CD4-positive, alpha-beta T cell treated with Interferon gamma for 1 hour (primary cell): ENCODE results near the gene SPINT2.
"Not testable (repeated sequence)": the region's sequence is repeated elsewhere in the genome, so short reads cannot be mapped to it uniquely, and the experiment has no call there.

ENCODE experiments used
- DNase-seq: peaks from one replicate; pipeline ENCODE4 v3.0.0-alpha.2; 2020

SPINT2 gene

DNA sequence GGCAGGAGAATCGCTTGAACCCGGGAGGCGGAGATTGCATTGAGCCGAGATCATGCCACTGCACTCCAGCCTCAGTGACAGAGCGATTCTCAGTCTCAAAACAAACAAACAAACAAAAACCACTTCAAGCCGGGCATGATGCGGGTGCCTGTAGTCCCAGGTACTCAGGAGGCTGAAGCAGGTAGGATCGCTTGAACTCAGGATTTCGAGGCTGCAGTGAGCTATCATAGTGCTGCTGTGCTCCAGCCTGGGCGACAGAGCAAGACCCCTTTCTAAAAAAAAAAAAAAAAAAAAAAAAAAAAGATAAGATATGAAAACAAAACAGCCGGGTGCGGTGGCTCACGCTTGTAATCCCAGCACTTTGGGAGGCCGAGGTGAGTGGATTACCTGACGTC is 21.1 kb upstream of the SPINT2 start:
- no peak for DNase-seq

DNA sequence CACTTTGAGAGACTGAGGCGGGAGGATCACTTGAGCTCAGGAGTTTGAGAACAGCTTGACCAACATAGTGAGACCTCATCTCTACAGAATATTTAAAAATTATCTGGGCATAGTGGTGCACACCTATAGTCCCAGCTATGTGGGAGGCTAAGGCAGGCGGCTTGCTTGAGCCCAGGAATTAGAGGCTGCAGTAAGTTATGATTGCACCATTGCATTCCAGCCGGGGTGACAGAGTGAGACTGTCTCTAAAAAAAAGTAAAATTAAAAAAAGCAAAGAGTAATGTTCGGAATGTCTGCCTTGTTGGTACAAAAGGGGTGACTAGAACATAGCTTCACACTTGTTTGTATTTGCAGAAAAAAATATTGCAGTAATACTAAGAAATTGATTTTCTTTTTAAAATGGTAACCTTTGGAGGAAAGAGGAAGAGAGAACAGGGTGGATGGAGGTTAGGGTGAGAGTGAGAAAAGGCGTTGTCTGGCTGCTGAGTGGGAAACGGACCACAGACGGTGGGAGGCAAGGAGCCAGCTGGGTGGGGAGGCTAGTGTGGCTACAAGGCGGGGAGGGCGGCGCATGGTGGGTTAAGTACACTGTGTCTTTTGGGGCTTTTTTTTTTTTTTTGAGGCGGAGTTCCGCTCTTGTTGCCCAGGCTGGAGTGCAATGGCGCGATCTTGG is 18.4 kb upstream of the SPINT2 start:
- no peak for DNase-seq

DNA sequence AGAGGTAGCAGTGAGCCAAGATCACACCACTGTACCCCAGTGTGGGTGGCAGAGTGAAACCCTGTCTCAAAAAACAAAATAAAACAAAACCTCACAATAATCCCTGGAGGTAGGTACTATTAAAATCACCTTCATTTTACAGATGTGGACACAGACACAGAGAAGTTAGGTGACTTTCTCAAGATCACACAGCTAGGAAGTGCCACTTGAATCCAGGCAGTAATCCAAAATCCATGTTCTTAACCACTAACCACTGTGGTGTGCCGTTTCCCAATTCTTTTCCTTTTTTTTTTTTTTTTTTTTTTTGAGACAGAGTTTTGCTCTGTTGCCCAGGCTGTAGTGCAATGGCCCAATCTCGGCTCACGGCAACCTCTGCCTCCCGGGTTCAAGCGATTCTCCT is 17.2 kb upstream of the SPINT2 start:
- no peak for DNase-seq

DNA sequence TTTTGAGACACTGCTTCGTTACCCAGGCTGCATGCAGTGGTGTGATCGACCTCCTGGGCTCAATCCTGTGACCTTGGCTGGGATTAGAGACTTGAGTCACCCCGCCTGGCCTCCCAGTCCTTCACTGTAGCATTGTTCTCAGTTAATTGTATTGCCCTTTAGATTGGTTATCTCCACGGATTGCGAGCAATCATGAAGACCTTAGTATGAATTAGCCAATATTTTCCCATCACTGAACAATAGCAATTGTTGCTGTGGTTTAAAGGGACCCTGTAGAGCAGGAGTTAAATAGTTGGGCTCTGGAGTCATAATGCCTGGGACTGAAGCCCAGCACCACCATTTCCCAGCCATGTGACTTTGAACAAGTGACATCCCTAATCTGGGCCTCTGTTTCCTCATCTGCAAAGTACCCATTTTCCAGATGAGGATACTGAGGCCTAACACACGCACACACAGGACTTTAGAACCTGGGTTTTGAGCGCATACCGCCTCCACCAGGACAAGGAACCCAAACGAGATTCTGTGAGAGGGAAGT is 16.6 kb upstream of the SPINT2 start:
- no peak for DNase-seq

DNA sequence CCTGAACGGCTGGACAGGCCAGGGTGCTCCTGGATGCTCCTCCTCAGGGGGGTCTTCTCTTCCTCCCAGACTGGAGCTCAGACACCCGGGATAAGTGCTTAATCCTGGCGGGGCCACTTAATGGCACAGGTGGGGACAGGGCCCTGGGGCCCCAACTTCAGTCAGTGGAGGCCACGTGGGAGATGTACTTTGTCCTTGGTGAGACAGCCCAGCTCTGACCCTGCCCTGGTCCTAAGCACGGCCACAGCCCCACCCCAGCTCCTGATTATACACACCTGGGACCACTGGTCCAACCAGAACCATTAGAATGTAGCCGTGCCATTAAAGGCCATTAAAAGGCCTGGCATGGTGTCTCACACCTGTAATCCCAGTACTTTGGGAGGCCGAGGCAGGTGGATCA is 16.0 kb upstream of the SPINT2 start:
- DNase-seq, result no peak

DNA sequence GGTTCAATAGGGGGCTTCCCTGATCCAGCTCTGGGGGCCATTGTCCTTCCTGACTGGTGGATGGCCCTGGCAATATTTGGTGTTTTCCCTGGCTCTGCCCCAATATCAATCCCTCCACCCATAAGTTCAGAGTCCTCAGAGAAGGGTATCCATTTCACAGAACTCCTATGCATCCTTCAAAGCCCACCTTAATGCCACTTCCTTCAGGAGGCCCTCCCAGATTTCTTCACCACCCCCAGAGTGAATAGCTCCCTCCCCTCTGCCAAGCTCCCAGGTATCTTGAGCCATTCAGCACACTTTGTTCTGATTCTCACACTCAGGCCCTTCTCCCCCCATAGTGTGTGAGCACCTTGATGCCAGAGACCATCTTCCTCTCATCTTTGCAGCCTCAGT is 13.9 kb upstream of the SPINT2 start:
- DNase-seq, result no peak

DNA sequence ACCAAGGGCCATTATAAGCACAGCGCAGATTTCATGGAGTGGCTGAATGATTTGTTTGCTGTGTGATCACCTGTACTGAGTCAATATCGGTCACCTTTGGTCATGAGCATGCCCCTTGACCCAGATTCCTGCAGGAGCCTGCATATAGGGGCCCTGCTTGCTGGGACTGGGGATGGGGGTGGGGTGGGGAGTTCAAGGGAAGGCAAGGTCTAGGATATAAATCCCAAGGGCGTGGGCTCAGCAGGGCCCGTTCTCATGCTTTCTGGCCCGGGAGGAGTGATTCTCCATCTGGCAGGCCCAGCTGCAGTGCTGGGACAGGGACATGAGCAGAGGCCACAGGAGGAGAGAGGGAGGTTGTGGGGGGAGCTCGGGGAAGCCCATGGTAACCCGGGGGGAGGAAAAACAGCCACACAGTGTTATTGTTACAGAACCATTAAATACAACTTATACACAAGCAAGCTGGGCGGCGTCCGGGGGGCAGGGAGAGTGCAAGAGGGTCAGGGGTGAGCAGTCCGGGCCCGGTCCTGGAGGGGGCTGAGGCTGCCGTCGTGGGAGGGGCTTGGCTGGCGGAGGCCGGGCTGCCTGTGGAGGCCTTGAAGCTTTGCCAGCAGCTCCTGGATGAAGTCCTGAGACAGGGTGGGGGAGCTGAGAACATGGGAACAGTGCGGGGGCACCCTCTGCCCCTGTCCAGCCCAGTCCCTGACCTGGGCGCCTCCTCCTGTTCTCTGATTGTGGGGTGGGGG is 13.4 kb upstream of the SPINT2 start:
- no peak for DNase-seq

DNA sequence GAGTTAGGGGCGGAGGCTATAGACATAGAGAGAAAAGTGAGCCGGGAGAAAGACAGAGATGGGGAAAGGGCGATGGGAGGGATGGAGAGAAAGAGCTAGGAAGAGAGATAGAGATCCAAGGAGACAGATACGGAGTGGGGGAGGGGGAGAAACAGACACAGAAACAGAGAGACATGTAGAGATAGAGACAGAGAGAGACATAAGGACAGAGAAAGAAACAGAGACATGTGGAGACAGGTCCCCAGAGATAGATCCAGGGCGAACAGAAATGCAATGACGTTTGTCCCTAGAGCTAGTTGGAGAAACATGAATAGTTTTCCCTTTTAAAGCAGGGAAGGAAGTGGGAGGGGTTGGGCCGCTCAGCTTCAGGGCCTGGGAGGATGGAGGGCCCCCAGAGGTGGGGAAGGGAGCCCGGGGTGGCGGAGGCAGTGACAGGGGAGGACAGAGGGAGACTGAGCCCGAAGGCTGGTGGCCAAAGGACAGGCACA is 12.8 kb upstream of the SPINT2 start:
- DNase-seq, result no peak

DNA sequence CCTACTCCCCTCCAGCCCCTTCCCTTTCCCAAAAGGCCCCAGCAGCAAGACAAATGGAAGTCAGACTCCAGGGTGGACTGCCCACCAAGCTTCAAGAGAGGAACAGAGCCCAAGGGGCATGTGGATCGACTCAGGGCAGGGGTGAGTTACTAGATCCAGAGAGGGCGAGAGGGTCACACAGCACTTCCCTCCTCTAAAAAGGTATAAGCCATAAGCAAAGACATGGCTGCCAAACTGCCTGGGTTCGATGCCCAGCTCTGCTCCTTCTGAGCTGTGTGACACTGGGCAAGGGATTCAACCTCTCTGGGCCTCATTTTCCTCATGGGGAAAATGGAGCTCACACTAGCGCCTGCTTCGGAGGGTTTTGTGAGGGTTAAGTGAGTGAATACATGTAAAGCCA is 12.0 kb upstream of the SPINT2 start:
- DNase-seq, result no peak

DNA sequence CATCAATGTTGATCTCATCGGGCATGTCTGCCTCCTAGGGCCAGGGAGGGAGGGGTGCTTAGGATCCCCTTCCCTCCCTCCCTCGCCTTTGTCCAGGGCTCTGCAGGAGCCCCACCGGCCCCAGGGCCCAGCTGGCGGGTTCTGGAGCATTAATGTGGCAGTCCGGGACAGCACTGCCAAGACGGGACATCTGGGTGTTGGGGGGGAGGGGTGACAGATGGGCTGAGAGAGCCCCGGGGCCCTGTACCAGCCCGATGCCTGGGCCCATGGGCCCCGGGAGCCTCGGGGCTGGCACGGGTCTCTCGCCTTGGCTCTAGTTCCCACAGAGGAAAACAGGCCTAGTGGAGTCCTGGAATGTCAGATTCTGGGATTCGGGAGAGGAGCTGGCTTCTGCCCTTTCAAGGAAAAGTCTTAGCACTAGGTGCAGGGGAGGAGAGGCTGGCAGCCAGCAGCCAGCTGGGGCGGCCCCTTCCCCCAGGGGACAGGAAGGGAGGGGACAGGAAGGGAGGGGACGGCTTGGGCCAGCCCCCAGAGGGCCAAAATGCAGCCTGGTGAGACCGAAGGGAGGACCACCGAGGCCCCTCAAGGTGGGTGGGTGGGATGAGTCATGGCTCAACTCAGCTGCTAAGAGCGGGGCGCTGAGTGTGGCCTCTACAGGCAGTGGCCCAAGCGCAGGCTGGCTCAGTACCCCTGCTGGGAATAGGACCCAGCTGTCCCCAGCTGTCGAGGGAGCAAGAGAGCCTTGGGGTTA is 11.3 kb upstream of the SPINT2 start:
- no peak for DNase-seq

DNA sequence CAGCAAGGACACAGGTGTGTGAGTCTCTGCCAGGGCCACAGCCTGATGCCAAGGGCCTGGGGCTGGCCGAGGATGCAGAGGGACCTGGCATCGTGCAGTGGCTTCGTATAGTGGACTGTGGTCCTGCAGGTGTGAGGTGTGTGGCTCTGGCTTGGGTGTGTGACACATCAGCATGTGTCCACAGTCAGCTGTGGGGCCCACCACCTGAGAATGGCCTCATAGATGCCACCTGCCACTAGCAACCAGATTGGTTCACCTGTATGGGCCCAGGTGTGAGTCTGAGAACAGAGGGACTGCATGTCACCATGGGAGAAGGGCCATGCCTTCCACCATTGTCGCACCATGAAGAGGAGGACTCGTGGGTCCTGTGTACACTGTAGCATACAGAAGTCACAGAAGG is 10.6 kb upstream of the SPINT2 start:
- DNase-seq, result no peak

DNA sequence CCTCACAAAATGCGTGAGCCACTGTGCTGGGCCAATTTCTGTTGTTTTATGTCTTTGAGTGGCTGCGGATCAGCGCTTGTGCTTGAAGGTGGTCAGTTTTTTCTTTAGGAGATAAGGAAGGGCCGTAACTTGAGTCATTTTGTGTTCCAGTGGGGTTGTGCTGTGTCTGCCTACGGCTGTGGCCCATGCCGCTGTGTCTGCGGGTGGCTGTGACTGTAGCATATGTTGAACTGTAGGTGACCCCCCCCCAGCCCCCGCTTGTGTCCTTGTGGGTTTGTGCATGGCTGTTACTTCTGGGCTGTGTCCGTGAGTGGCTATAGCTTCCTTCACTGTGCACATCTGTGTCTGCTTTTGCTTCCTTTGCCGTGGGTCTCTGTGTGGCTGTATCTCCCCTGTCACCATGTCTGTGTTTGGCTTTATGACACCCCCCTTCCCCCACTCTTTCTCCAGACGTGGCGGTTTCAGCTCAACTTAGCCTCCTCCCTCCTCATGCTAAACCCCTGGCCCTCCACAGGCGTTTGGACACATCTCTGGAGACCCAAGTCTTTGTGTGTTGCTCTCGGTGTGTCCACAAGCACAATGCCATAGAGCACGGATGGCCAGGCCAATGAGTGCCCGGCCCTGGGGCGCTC is 8.9 kb upstream of the SPINT2 start:
- DNase-seq, result no peak

DNA sequence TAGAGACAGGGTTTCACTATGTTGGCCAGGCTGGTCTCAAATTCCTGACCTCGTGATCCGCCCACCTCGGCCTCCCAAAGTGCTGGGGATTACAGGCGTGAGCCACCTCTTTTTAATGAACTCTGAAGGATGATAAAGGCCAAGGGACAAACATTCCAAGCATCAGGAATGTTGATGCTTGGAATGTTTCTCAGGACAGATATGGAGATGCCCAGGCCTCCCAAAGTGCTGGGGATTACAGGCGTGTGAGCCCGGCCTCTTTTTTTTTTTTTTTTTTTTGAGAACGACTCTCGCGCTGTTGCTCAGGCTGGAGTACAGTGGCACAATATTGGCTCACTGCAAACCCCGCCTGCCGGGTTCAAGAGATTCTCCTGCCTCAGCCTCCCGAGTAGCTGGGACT is 2.4 kb upstream of the SPINT2 start:
- DNase-seq, result not testable (repeated sequence)

DNA sequence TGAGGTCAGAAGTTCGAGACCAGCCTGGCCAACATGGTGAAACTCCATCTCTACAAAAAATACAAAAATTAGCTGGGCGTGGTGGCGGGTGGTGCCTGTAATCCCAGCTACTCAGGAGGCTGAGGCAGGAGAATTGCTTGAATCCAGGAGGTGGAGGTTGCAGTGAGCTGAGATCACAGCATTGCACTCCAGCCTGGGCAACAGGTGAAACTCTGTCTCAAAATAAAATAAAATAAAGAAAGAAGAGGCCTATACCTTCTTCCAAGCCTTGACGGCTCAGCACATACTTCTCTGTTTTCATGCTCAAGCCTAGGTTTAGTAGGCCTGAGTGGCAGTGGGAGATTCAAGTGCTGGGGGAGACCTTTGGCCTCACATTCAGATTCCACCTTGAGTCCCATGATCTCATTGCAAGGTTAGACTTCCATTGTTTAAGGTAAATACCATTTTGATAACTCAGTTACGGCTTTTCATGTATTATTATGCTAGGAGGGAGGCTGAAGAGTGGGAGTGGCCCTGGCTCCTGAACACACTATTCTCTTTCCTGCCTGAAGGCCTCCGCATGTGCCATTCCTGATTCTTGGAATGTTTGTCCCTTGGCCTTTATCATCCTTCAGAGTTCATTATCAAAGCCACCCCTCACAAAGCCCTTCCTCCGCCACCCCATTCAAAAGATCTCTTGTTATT is 1.6 kb upstream of the SPINT2 start:
- no peak for DNase-seq

DNA sequence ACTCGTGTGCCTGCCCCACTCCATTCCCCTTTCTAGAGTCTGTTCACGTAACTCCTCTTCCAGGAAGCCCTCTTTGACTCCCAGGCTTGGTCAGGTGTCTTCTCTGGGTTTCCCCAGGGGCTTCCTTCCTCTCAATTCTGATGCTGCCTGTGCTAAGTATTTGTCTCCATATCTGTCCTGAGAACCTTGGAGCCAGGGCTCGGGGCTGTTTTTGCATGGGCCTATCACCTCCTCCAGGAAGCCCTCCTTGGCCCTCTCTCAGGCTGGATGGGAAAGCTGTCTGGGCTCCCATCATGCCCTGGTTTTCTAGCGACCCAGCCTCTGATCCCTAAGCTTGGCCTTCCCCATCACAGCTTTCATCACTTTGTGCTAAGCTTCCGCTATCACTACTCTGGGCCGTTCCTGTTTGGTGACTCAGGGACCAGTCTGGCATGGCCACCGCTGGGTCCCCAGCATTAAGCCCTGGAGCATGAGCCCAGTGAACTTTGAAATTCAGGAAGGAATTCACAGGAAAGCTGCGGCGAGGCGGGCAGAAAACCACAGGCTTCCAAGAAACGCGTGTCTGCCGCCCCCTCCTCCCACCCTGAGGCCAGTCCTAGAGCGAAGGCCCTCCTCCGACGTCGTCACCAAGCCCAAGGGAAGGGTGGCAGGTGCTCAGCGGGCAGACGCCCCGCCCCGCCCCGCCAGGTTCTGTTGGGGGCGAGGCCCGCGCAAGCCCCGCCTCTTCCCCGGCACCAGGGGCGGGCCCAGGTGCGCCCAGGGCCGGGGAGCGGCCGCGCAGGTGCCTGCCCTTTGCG is 486 bp upstream of the SPINT2 start:
- DNase-seq, result peak; percentile 88

DNA sequence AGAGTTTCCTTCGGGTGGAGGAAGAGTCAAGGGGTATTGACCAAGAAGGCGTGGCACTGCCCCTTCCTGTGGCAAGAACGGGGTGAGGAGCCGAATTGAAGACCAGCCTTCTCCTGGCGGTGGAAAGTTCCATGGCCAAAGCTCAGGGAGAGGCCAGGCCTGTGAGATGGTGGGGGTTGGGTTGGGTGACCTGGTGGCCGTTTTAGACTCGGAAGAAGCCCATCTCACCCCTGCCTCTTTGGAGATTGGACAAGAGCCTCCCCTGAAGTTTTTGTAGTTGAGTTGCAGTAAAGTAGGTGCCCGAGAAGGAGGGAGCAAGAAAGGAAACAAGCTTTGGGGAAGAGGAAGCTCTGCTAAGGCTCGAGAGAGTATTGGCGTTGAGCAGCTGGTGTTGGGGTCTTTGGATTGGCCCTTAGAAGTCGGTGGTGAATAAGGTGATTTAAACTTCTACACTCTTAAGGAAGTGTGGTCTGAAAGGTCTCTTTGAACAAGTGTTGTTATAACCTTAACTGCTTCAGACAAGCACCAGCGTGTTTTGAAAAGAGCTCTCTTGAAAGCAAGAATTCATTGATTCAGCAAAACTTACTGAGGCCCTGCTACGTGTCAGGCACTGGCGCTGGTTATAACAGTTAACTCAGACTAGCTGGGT is 964 bp downstream of the SPINT2 start:
- DNase-seq, result peak; percentile 9

DNA sequence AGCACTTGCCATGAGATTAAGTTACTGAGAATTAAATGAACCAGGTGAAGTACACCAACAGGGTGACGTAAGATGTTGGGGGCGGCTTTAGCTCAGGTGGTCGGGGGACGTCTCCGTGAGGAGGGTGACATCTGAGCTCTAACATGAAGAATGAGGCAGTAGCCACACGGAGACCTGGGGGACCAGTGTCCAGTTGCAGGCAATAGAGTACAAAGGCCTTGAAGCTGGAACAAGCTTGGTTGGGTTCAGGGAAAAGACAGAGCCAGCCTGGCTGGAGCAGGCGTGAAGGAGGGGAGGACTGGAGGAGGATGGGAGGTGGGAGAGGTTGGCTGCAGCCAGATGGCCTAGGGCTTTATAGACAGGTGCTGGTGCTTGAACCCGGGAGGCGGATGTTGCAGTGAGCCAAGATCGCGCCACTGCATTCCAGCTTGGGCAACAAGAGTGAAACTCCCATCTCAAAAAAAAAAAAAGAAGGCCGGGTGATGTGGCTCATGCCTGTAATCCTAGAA is 1.6 kb downstream of the SPINT2 start:
- DNase-seq, result no peak

DNA sequence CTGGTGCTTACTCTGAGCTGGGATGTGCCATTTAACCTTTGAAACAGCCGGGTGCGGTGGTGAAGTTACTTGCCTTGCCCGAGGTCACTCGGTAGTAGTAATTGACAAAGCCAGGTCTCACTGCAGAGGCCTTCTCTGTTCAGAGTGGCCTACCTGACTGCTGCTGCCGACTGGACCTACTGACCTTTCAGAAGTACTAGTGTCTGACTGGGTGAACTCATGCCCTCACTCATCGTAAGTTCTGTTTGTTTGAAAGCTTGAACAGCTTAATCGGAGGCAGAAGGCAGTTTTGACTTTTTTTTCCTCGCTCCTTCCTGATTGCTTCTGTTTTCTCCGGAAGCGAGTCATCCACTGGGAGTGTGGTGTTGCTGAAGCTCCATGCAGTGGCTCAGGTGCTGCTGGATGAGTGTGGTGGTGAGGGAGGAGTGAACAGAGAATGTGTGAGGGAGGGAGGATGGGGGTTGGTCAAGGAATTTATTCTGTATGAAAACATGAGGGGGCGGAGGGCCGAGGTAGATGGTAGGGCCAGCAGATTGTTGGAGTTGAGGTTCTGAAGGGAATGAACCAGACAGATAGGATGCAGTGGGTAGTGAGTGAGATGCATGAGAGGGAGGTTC is 2.7 kb downstream of the SPINT2 start:
- no peak for DNase-seq

DNA sequence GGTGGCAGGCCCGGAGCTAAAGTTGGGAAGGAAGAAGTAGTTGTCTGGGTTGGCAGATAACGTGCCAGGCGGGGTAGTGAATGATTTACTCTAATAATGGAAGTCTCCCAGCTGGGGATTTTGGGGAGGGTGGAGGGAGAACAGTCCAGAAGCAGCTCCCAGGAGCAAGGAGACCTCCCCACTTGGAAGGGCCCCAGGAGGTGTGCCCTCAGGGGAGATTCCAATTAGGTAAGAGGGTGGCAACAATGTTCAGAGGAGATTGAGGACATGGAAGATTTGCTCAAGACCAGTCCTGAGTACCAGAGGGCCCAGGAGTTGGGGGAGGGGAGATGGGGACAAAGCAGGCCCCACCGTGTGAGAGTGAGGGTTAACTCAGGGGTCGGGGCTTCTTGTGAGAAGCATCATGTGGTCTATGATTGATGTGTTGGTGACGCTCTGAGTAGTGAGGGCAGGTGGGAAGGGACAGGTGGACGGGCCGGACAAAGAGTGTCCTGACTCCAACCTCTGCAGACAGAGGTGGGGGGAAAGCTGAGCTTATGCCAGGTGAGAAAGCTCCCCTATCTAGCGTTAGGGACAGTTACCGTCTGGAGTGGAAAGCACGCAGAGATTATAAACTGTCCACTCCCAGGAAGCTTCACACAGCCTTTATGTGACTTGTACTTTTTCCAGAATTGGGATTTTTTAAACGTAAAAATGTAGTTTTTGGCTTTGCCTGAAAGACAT is 3.5 kb downstream of the SPINT2 start:
- no peak for DNase-seq

DNA sequence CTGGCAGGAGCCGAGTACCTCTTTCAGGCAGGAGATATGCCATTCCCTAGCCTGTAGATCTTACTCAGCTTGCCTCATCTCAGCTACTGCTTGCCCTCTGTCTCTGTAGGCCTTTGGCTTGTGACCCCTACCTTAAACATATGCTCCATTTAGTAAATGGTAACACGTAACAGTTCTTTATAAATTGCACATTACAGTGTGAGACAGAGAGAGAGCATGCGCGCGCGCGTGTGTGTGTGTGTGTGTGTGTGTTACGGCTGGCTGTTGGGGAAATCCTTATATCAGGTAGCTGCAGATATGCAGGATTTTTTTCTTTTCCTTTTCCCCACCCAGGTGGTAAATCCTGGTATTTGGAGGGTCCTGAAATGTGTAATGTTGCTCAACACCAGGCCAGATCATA is 4.2 kb downstream of the SPINT2 start:
- DNase-seq, result no peak
